ENCODE results near the gene UNK.
"Not testable (repeated sequence)": the region's sequence is repeated elsewhere in the genome, so short reads cannot be mapped to it uniquely, and the experiment has no call there.

UNK gene

DNA sequence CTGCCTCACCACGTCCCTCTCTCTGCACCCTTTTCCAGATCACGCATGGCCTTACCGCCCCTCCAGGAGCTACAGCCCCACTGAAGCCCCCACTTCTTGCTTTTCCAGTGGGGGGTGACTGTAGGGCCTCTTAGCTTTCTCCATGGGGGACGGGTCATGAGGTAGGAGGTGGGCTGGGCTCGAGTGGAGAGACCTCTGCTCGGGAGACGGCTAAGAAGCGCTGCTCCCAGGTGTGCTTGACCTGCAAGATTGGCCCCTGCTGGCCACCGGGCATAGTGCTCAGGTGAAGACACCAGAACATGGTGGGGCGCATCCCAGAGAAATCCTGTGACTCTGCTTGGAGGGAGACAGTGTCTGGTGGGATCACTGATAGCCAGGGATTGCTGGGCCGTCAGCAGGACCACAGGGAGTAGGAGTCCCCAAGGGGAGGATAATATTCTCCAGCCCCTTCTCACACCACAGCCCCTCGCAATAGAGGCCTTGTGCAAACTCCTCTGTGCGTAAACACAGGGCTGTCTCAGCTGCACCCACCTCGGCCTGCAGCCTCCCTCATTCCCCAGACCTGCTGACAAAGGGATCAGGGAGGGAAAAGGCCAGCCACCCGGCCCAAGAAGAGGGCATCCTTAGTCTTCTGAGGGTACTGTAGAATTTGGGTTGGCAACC, 10.7 kb upstream of the UNK start:
- no peak for DNase-seq (ENCODE audit: low spot score)

DNA sequence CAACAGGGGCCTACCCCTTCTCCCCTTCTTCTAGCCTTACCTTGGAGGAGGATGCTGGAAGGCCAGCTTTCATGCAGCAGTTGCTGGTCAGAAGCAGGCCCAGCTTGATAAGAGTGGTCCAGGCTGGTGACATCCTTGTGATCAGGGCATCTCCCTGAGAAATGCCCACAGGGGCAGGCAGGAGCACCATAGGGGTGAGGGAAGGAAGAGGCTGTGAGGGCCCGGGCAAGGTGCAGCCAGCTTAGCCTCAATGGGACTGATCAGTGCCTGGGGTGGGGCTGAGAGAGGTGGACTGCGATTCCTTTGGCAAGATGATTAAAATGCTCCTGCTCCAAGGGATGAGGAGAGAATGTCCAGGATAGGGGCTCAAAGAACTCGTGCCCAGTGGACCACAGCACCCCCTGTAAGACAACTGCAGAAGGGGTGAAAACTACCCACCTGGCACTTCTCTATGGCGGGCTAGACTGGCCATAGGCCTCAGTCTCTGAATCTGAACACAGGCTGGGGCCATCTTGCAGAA, 10.1 kb upstream of the UNK start:
- no peak for DNase-seq (ENCODE audit: low spot score)

DNA sequence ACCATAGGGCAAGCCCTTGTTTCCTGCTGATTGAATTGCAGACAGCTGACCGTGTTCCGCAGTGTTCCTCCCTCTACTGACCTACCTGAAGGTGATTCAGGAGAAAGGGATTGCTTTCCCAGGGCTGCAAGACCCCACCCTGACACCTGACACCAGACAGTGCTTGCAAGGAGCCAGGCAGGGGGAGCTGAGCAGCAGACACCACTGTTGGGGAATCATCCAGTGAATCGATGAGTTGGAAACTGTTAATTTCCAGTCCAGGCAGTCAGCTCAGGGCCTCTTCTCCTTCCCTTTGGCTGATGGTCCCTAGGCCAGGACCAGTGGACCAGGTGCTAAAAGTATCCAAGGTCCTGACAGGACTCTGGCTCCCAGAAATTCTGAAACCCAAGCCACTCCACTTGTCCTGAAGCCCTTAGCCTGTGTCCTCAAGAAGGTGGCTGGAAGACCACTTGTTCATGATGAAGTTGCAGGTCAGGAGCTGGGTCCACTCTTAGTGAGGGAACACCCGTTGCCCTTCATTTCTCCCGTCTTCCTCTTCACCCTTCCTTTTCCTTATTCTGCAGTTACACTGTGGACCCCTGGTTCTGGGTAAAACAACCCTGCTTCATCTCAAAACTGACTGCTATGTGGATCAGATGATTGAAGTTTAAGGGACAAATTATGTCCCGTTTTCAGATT, 9.5 kb upstream of the UNK start:
- no peak for DNase-seq (ENCODE audit: low spot score)

DNA sequence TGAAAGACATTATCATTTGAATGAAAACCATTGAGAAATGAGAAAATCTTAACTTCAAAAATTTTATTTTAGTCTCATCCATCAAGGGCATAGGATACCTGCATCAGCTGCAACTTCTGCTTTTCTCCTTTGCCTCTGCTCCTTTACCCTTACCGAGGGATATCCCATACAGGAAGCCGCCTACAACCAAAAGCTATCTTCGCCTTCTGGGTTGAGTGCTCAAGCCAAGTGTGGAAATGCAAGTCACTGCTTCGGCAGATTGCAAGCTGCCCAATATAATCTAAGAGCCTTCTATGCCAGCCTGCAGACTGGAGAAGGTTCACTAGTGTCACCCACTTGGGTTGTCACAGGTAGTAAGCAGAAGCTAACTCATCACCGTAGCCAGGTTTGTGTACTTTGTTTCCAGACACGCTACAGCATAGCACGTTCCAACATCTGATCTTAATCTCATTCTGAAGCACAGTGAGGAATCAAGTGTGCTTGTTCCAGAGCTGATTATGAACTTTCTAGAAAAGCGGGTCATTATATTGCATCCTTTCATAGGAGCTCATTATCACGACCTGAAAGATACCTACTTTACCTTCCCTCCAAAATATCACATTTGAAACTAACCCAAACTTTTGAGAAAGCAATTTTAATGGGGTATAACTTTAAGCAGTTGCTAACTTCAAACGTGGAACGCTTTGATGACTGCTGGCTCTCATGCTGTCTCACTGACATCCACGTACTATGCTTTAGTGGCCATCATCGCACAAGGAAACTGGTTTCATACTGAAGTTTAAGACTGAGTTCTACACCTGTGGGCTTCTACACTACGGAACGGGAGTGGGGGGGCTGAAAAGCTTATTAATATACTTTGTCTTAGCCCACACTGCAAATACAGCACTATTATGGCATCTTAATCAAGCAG, 8.0 kb upstream of the UNK start:
- no peak for DNase-seq (ENCODE audit: low spot score)

DNA sequence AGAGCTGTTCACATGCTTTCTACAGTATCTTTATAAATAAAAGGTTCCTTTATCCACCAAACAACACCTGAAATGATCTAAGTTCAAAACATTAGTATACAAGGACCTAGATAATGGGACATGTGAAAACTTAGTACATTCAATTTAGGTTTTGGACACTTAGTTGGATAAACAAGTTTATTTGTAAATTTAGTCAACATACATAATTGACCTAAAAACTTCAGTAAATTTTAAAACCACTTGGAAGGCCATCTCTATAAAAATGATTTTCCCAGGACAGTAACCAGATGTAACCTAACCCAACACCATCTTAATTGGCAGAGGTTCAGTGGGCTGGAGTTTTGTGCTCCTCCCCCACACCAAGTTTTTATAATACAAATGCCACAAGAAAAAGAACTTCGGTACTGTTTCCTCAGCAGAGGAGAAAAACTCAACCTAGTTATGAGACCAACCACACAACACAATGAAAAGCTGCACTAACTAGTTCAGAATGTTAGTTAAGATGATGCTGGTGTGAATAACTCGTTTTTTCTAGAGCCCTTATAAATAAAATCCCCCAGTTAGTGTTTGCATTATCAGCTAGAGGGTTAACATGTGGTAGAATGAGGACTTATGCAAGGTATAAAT, 7.2 kb upstream of the UNK start:
- no peak for DNase-seq (ENCODE audit: low spot score)

DNA sequence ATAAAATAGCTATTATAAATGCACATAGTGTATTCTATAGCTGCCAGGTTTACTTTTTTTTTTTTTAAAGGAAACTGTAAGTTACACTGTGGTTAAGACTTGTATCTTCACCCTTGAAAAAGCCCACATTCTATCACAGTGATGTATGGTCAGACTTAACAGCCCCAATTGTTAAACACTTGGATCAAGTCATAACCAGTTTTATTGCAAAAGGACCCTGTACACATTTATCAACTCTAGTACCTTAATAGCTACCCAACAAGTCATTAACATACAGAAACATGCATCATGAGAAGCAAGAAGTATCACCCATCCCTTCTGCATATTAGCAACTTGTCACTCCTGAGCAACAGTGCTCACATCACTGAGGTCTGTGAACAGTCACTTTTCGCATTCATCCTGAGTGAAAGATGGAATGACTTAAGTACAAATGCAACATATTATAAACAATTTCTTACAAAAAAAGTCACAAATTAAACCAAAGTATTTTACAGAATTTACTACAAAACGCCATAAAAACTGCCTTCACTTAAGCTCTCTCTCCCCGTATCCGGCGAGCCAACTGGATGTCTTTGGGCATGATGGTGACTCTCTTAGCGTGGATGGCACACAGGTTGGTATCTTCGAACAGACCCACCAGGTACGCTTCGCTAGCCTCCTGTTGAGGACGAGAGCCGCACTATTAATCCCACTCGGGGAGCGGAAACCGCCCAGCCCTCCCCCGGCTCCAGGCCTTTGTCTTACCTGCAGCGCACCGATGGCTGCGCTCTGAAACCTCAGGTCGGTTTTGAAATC, 6.3 kb upstream of the UNK start:
- DNase-seq (ENCODE audit: low spot score) = not testable (repeated sequence)

DNA sequence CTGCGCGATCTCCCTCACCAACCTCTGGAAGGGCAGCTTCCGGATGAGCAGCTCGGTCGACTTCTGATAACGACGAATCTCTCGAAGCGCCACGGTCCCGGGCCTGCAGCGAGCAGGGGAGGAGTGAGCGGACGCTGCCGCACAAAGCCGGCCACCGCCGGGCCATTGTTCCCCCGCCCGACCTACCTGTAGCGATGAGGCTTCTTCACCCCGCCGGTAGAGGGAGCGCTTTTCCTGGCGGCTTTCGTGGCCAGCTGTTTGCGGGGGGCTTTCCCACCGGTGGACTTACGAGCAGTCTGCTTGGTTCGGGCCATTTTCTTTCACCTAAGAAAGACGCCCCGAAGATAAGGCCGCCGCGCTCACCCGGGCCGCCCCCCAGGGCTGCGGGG, 5.8 kb upstream of the UNK start:
- DNase-seq (ENCODE audit: low spot score) = no peak

DNA sequence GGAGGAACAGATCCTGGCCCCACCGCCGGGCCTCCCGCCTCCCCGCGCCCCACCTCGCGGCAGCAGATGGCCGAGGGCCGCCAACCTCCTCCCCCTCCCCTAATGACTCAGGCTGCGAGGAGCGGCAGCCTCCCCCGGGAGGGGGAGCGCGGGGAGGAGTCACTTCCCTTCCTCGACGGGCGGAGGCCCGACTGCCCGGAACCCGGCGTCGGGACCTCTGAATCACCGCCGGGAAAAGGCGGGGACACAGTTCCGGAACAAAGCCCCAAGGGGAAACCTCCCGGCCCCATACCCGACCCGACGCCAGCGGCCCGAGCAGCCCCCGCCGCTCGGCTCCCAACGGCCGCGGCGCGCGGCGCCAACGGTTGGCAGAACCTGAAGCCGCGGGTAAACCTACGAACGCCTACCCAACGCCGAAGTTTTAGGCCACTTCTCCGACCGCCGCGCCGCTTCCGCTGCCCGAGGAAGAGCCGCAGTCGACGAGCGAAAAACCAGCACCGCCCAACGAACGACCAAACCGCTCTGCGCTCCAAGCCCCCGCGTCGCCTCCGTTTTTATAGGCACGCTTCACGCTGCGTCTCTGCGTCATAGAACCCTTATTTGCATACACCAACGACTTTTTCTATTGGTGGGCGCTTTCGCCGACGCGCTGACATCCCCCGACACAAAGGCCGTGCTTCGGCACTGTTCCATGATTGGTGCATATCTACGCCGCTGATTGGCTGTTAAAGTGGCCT, 5.2 kb upstream of the UNK start:
- DNase-seq (ENCODE audit: low spot score) = peak; percentile 94

DNA sequence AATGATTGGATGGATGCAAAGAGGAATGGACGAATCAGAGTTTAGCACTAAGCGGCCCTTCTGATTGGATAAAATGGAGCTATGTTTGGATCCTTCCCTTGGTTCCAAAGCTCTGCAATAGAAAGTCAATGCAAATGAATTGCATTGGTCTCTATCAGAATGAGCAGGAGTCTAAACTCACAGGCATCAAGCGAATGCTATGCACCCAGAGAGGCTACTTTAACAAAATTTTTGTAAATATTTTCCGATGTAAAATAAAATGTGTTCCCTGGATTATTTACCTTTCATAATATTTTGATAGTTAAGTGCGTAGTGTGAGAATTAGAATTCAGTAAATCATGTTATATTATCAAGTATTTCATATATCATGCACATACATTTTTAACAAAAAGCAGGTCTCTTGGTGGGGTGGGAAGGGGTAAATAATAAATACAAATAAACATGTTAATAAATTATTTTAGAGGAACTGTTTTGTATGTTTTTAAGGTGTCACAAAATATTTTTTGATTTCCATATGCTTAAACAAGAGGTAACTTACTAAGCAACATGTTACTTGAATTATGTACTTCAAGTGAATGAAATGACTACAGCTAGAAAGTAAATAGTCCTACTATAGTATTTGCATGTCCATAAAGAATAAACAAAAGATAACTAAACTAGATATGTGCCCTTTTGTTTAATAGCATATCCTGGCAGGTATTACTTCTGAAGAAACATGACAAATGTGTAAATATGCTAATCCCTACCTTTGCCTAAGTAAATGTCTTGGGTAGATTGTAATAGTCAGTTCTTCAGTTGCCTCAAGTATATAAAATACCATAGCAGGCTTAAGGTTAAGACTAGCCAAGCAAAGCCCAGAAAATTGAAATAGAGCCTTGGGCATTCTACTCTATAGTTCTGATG, 4.4 kb upstream of the UNK start:
- DNase-seq (ENCODE audit: low spot score) = no peak

DNA sequence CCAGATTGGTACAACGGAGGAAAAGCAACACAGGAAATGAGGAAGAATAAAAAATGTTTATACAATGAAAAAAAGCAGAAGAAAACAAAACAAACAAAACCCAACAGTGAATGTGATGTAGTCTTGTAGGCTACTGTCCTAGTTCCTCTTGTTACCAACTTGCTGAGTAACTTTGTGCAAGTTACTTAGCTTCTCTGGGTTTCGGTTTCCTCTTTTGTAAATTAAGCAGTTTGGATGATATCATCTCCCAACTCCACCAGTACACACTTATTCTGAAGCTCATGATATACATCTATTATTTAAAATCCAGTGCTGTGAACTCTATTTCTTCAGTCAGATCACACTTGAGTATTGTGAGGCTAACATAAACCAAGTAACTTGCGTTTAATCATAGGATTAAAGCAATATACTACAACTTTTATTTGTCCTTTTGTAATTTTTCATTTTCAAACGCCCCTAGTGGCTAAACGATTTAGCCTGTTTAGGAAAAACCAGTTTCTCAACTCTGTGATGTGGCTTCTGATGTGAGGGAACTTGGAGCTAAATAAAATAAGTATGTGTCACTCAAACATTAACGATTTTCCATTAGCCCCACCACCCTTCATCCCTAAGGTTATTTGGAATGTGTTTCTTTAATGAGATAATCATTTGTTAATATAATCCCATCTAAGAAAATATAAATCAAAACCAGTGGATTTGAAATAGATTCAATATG, 1.4 kb upstream of the UNK start:
- DNase-seq (ENCODE audit: low spot score) = peak; percentile 29

DNA sequence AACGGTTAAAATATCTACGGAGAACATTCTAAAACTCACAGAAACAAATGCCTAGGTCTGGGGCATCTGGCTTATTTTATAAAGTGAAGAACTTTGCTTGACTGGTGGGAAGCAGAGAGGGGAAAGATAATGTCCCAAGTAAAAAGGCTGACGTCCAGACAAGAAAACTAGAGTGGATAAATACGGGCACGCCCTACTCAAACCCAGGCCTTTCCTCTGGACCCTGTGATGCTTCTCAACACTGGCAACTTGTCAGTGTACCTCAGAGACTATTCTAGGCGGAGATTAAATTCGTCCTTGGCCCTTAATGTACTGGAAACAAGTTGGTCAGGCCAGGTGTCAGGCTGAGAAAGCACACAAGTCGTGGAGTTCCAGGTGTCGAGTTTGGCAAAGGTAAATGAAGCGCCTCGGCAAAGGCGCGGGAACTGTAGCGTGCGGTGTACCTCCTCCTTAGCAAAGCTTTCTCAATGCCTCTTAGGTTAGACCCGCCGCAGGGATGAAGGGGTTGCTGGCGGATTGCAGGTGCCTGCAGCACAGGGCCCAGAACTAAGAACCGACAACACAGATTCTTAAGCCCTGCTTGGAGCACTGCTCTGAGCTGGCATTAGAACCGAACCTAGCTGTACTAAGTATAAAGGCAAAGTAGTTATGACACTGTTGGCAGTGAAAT, 668 bp upstream of the UNK start:
- no peak for DNase-seq (ENCODE audit: low spot score)

DNA sequence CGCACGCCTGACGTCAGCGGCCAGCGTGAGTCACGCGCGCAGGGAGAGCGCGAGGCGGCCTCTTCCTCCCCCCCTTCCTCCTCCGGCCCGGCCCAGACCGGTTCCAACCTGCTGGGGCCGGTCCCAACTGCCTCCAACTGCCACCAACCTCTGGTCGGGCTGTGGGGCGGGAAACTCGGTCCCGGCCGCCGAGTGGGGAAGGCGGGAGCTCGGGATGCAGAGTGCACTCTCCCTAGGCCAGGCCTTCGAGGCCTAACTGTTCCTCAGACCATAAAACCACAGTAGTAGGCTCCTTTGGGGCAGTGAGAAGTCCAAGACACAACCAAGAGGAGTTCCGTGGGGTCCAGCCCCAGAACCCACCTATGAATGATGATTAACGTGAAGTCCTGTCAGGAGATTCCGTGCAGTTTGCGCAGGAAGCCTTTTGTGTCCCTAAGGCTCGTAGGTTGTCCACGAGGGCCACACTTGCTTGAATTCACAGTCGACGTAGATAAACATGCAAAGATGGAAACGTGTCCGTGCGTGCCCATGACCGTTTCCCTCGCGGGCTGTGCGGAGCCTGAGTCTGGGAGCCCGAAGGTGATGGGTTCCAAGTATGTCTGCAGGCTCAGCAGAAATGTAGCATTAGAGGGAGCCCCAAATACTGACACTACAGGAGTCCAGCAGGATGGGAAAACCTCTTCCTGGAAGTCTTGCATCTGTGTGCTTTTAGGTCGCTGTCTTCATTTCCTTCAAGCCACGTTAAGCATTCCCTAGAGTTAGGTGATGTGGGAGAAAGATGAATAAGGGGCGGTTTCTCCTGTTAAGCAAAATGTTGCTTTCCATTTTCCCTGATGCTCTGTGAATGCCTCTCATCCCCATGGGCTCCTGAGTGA, 647 bp downstream of the UNK start:
- DNase-seq (ENCODE audit: low spot score) = peak; percentile 96

DNA sequence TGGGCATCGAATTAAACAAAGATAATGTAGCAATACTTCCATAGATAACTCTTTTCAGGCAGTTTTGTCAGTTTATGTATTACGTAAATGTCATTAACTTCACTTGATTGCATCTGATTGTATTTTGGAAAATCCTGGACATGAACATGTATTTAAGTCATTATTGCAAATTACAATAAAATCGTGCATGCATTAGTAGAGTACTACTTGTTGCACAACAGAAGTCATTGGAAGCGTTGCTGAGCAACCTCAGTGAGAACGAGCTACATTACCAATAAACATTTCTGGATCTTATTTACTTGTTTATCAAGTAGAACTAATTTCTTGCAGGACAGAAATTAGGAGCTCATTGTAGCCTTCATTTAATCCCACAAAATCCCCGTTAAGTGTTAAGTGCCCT, 6.6 kb downstream of the UNK start:
- DNase-seq (ENCODE audit: low spot score) = no peak

DNA sequence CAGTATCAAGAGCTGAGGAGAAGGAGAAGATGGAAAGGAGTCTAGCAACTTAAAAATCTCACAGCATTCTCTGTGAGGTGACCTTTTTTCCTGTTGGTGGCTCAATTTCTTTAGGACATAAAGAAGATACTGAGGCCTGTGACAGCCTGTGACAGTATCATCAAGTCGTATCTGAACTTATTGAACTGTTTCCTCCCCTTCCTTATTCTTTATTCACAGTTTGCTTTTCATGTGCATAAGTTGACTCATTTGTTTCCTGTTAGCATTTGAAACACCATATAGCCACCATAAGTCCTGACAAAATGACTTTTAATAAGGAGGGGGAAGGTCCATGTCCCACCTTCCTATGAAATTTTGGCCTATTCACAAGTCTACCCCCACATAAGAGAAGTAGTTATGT, 8.9 kb downstream of the UNK start:
- DNase-seq (ENCODE audit: low spot score) = no peak

DNA sequence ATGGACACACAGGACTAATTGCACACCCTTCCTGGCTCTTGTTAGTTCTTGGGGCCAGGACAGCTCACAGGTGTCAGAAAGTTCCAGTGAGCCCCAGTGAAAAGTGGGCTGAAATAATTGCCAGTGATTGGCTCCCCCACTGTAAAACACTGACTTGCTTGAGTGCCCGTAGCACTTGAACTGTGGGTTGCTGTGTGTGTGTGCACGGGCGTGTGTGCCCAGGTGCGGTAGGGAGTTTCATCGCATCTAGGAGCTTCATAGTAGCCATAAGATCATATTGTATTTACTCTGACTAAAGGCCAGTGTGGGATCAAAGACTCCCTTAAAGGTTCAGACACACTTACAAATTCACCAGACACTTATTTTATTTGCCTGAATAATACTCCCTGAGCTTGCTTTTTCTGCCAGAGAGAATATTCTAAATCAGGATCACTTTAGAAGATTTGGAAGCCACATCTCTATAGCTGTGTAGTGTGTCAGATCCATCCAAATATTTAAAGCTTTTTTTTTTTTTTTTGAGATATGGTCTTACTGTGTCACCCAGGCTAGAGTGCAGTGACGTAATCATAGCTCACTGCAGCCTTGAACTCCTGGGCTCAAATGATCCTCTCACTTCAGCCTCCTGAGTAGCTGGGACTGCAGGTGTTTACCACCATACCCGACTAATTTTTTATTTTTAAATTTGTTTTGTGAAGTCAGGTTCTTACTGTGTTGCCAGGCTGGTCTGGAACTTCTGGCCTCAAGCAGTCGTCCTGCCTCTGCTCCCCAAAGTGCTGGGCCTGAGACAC, 11.4 kb downstream of the UNK start:
- DNase-seq (ENCODE audit: low spot score) = no peak

DNA sequence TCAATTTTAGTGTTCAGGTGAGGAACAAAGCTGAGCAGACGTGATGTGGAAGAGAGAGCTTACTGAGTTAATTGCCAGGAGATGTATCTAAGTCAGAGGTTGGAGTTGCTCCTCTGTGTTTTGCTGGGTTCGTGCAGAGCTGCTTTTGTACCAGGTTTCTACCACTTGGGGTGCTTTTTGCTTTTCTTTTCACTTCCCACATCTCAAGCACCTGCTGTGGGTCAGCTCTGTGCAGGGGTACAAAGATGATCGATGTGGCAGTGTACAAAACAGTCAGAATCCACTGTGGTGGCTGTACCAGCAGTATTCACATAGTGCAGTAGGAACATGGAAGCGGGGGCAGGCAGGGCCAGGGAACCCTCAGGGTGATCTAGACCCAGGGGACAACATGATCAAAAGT, 14.8 kb downstream of the UNK start:
- DNase-seq (ENCODE audit: low spot score) = no peak

DNA sequence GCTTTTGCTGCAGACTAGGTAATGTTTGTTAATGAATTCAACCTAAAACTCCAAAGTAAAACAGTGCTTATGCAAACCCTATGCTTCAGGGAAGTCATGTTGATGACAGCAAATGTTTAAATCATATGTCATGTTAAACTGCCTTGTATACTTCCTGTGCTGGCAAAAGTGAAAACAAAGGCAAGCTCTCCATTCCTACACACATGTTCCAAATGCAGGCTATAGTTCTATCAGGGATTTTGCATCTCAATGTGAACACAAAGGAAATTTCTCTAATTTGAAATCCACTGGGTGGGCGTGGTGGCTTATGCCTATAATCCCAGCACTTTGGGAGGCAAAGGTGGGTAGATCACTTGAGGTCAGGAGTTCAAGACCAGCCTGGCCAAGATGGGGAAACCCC, 19.3 kb downstream of the UNK start:
- no peak for DNase-seq (ENCODE audit: low spot score)
